Gastrocnemius medialis (tissue), 4 donors: ENCODE results near the gene CRHR1.

Experiments used
- CTCF ChIP-seq, 5 experiments: fragments of 450-650 bp in 3 of 5; fragments of 200-600 bp in 2 of 5; sonication (generic) in 2 of 5; IDR thresholded peaks in 4 of 5; conservative IDR thresholded peaks in 1 of 5; 1 replicate in 4 of 5; 2 replicates in 1 of 5; pipeline ENCODE4 v1.5.1; 2016 to 2019; ENCODE audit warnings: antibody characterized with exemption in 5 of 5, mild to moderate bottlenecking in 3 of 5, moderate library complexity in 3 of 5
- POLR2A ChIP-seq, 2 donors: fragments of 450-650 bp; IDR thresholded peaks; one replicate each; pipeline ENCODE4 v1.6.1; 2017; ENCODE audit warnings: antibody characterized with exemption in 2 of 2, mild to moderate bottlenecking in 2 of 2, moderate library complexity in 2 of 2

DNA sequence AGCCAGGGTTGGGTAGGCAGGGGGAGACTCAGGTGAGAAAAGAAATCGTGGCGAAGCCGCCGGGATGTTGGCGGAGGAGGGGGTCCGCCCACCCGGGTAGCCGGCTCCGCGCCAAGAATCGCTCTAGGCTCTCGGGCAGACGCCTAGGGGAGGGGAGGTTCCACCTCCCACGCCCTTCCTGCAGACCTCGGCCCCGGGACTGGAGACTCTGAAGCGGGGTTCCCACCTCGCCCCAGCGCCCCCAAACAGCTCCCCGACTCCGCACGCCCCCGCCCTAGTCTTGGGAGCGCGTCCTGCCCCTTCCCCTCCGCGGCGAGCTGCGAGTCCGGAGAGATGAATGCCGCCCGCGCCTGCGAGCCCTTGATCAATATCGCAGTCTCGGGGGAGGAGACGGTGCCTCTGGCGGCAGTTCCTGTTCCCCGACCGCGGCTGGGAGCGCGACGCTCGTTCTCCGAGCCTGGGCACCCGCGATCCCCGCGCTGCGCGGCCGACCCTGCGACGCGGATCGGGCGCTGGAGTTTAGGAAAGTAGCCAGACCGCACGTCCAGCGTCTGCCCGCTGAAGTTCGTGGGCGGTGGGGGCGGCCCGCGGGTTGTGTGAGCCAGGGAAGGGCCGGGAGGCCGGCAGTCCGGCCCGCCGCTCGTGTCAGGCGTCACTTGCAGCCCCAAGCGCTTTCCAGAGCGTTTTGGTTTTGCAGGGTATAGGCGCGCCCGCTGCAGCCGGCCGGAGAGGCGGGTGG is 790 bp downstream of the CRHR1 start:
- TF ChIP-seq POLR2A (IDR thresholded peaks at IDR 0.05) (no peak), CTCF (IDR thresholded peaks at IDR 0.05 in 4 of 5, conservative IDR thresholded peaks at IDR 0.05 in 1 of 5) (no peak)
